GM19372 (cell line): Measurements from ENCODE around the gene JPT2.

Experiments
- ATAC-seq: cut with Tn5 transposase; IDR thresholded peaks from one replicate; pipeline ENCODE4 v1.9.1; 2021; ENCODE audit warnings: mild to moderate bottlenecking, low read depth, moderate library complexity; ENCODE audit not compliant: unreplicated experiment

JPT2 gene

GRCh38 chr16:1677942-1678499, at the start of gene JPT2:
JPT2 (plus strand) TSS chr16:1678279; CDS start chr16:1678313, 34 bp downstream.
- peak; percentile 96 for ATAC-seq

GRCh38 chr16:1630450-1631213, 47.4 kb upstream of the JPT2 start:
- ATAC-seq: no peak

GRCh38 chr16:1631230-1631629, 46.8 kb upstream of the JPT2 start:
- no peak for ATAC-seq

- no peak for ATAC-seq
Observed at GRCh38 chr16:1631931-1632637, 46.0 kb upstream of the JPT2 start.

- ATAC-seq: no peak
Observed at GRCh38 chr16:1632638-1632970, 45.5 kb upstream of the JPT2 start.

- no peak for ATAC-seq
Observed at GRCh38 chr16:1633310-1633709, 44.8 kb upstream of the JPT2 start.

GRCh38 chr16:1634541-1634940, 43.5 kb upstream of the JPT2 start:
- no peak for ATAC-seq

GRCh38 chr16:1635070-1635469, 43.0 kb upstream of the JPT2 start:
- no peak for ATAC-seq

- ATAC-seq: no peak
Observed at GRCh38 chr16:1637526-1637925, 40.6 kb upstream of the JPT2 start.

GRCh38 chr16:1638757-1639156, 39.3 kb upstream of the JPT2 start:
- ATAC-seq: no peak

GRCh38 chr16:1639282-1639681, 38.8 kb upstream of the JPT2 start:
- ATAC-seq: no peak

GRCh38 chr16:1639860-1640259, 38.2 kb upstream of the JPT2 start:
- ATAC-seq: no peak

GRCh38 chr16:1640261-1640941, 37.7 kb upstream of the JPT2 start:
- ATAC-seq: no peak

- no peak for ATAC-seq
Observed at GRCh38 chr16:1641261-1641660, 36.8 kb upstream of the JPT2 start.

- no peak for ATAC-seq
Observed at GRCh38 chr16:1642148-1642547, 35.9 kb upstream of the JPT2 start.

GRCh38 chr16:1642753-1643152, 35.3 kb upstream of the JPT2 start:
- ATAC-seq: no peak

- ATAC-seq: no peak
Observed at GRCh38 chr16:1643521-1643920, 34.6 kb upstream of the JPT2 start.

- no peak for ATAC-seq
Observed at GRCh38 chr16:1645914-1646525, 32.1 kb upstream of the JPT2 start.

- ATAC-seq: no peak
Observed at GRCh38 chr16:1647856-1648255, 30.2 kb upstream of the JPT2 start.

- ATAC-seq: no peak
Observed at GRCh38 chr16:1650131-1650530, 27.9 kb upstream of the JPT2 start.
